ENCODE data around the gene SLC12A6.
"Not testable (repeated sequence)": the region's sequence is repeated elsewhere in the genome, so short reads cannot be mapped to it uniquely, and the experiment has no call there.

SLC12A6 gene

DNA sequence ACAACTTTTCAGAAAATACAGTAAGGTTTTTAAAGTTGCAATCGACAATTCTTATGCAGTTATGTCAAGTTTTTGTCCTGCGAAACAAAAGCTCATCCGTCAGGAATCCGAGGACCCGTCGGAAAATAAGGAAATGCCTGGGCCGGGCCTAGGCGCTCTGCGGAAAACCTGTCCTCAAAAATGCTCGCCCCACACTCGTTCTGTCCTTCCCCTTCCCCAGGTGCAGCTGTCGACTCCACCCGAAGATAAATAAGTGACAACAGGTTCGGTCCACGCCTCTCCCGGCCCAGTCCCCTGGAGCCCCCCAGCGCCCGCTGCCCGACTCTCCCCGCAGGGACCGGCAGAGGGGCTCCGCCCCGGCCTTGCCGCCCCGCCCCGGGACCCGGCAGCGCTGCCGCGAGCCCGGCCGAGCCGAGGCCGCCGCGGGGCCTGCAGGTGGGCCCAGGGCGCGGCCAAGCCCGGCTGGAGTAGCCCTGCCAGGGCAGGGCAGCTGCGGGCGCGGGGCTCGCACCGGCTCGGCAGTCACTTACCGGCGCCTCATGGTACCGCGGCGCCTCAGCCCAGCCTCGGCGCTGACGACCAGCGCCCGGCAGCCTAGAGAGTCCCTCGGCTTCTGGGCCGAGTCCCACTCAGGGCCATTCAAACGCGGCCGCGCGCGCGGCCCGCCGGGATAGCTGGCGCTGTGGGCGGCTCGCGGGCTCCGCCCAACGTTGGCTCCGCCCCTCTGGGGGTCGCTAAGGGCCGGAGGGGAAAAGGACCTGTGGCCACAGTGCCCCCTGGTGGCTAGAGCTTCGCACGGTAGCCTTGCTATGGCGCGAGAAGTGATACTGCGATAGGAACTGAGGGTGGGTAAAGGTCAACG is 127.9 kb downstream of the SLC12A6 start, which contains the start of gene KATNBL1:
TSS of gene KATNBL1 (minus strand) at position 676 of the 862 bp plus-strand sequence. CDS start 46,420 bp downstream, outside the sequence.
- DNase-seq (ENCODE audit: low read depth in 2 of 2, low spot score in 1 of 2) = peak; percentile 96

DNA sequence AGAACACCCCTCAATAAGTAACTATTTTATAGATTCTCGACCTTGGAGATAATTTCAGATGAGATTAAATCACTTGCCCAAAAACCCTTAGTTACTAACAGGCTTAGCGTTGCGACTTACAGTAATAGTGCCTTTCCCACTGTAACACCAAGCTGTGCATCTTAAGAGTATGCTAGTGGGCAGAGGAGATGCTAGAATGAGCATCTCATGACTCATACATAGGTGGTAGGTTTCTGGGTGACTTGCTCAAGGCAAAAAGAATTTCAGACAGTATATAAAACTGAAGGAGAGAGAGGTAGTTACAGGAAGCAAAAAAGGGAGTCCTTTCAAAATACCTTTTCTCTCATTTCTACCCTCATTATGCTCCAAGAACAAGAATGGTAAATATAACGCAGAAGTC is 131.6 kb downstream of the SLC12A6 start:
- no peak for DNase-seq (ENCODE audit: low read depth in 2 of 2, low spot score in 1 of 2)

DNA sequence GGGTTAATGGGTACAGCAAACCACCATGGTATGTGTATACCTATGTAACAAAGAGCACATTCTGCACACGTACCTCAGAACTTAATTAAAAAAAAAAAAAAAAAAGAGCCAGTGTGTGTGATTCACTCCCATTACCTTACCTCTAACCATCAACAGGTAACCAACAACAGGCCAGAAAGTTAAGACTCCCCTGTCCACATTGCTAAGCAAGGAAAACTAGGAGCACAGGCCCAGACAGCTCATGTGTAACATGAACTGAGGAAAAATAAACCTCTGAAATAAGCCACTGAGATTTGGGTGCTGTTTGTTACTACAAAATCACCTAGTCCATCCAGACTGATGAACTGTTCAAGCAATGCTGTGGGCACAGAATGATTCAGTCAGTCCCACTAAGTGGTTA is 133.6 kb downstream of the SLC12A6 start:
- no peak for DNase-seq (ENCODE audit: low read depth in 2 of 2, low spot score in 1 of 2)

DNA sequence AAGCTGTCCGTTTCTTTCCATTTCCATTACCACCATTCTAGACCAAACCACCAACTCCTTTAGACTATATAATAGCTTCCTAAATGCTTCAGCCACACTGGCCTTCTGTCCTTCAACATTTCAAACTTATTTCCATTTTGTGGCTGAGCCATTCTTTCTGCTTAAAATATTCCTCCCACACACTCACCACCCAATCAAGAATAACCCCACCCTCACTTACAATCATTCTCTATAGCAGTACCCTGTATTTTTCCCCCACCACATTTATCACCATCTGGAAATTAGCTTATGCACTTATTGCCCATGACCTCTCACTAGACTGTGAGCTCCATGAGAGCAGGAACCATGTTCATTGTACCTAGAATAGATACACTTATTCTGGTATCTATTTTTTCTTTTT is 134.3 kb downstream of the SLC12A6 start:
- DNase-seq (ENCODE audit: low read depth in 2 of 2, low spot score in 1 of 2) = no peak

DNA sequence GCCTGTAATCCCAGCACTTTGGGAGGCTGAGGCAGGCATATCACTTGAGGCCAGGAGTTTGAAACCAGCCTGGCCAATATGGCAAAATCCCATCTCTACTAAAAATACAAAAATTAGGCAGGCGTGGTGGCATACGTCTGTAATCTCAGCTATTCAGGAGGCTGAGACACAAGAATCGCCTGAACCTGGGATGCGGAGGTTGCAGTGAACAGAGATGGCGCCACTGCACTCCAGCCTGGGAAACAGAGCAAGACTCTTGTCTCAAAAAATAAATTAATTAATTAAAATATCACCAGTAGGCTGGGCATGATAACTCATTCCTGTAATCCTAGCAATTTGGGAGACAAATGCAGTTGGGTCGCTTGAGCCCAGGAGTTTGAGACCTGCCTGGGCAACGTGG is 144.3 kb downstream of the SLC12A6 start:
- not testable (repeated sequence) for DNase-seq (ENCODE audit: low read depth in 2 of 2, low spot score in 1 of 2)

DNA sequence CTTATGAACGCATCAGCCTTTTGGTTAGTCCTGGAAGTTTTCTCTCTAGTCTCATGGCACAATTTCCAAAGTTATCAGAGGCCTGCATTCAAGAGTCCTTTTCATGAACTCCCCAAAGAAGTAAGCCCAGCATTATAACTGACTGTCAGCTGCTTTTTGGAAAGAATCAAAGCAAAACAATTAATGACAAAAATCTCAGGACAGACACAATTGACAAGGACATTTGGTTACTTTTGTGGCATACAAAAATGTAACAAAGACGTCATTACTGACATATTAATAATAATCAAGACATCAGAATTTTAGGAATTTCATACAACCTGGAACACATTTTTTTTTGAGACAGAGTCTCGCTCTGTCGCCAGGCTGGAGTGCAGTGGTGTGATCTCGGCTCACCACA is 148.9 kb downstream of the SLC12A6 start:
- DNase-seq (ENCODE audit: low read depth in 2 of 2, low spot score in 1 of 2) = no peak

DNA sequence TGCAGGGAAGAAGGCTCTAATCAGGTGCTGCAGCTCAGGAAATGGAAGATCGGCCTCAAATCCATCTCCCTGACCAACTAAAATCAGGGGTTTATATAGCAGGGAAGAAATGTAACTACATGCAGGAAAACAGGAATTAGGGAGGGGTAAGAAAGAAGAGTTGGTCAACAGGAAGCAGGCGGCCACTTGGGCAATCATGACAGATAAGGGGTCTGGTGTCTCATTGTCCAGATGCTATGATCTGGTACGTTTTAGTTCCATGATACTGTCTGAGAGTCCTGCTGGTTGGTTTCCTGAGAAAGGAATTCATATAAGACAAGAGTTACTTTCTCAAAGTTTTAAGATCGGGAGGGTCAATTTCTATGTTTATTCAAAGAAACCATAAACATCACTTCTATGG is 151.9 kb downstream of the SLC12A6 start:
- no peak for DNase-seq (ENCODE audit: low read depth in 2 of 2, low spot score in 1 of 2)

DNA sequence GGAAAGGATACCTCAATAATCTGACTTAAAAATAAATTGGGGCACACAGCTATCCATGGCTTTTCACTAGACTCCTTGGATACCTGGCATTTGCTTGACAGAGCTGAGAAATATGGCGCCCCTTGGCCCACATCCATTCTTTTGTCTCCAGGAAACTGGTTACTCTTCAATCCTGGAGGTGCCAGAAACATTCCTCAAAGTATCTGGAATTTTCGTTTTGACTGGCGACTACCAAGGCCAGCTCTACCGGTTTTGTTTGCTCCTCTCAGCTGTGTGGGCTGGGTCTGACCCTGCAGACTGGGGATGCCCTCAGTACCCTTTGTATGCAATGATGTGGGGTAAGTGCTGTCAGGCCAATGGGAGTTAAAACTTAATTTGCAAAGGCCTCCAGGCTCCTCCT is 154.6 kb downstream of the SLC12A6 start:
- DNase-seq (ENCODE audit: low read depth in 2 of 2, low spot score in 1 of 2) = no peak
